H4 (cell line): ENCODE results near the gene PLIN5. TPM values are rescaled to one million over a fixed set of nuclear protein-coding genes. Genes with fewer than 3 reads are reported as not detected.
"Not testable (repeated sequence)": the region's sequence is repeated elsewhere in the genome, so short reads cannot be mapped to it uniquely, and the experiment has no call there.

ENCODE experiments used
- DNase-seq: peaks from one replicate; pipeline ENCODE4 v3.0.0-alpha.2; 2015; ENCODE audit warnings: low spot score
- total RNA-seq: library from RNA; depleted of rRNA; stranded (reverse); fragments of >200 nt; shearing (Covaris generic); gene quantifications from 2 replicates; pipeline ENCODE4 v1.2.3, GENCODE V29; 2014

Gene PLIN5
- total RNA-seq, 1 experiment from 2014 or later = 0.25 TPM

- DNase-seq = no peak
Observed at GRCh38 chr19:4568886-4569285, 33.9 kb upstream of the PLIN5 start.

- no peak for DNase-seq
Observed at GRCh38 chr19:4567584-4568071, 32.6 kb upstream of the PLIN5 start.

GRCh38 chr19:4566402-4567051 lies 31.5 kb upstream of the PLIN5 start:
- no peak for DNase-seq

- DNase-seq = not testable (repeated sequence)
Observed at GRCh38 chr19:4563562-4563961, 28.5 kb upstream of the PLIN5 start.

GRCh38 chr19:4562085-4562484 lies 27.1 kb upstream of the PLIN5 start:
- DNase-seq = not testable (repeated sequence)

GRCh38 chr19:4559569-4559968 lies 24.5 kb upstream of the PLIN5 start, which contains the start of gene SEMA6B:
Gene SEMA6B (minus strand): TSS chr19:4559684. CDS start chr19:4558457, 1,227 bp downstream.
- DNase-seq = no peak

- no peak for DNase-seq
Observed at GRCh38 chr19:4557971-4558941, 23.2 kb upstream of the PLIN5 start.

- no peak for DNase-seq
Observed at GRCh38 chr19:4557144-4557970, 22.3 kb upstream of the PLIN5 start.

GRCh38 chr19:4556597-4557127 lies 21.6 kb upstream of the PLIN5 start:
- DNase-seq = no peak

GRCh38 chr19:4555657-4556561 lies 20.9 kb upstream of the PLIN5 start:
- no peak for DNase-seq

GRCh38 chr19:4554717-4555116 lies 19.7 kb upstream of the PLIN5 start:
- no peak for DNase-seq

GRCh38 chr19:4553775-4554174 lies 18.8 kb upstream of the PLIN5 start:
- no peak for DNase-seq

- no peak for DNase-seq
Observed at GRCh38 chr19:4553092-4553695, 18.2 kb upstream of the PLIN5 start.

- no peak for DNase-seq
Observed at GRCh38 chr19:4552525-4552819, 17.4 kb upstream of the PLIN5 start.

- no peak for DNase-seq
Observed at GRCh38 chr19:4550479-4551050, 15.5 kb upstream of the PLIN5 start.

- no peak for DNase-seq
Observed at GRCh38 chr19:4550018-4550417, 15.0 kb upstream of the PLIN5 start.

GRCh38 chr19:4548238-4548584 lies 13.2 kb upstream of the PLIN5 start:
- DNase-seq = no peak

GRCh38 chr19:4547303-4548237 lies 12.5 kb upstream of the PLIN5 start:
- no peak for DNase-seq
